Lower lobe of right lung (tissue), 2 donors: Measurements from ENCODE around the gene SFTPB. TPM values are rescaled to one million over a fixed set of nuclear protein-coding genes. Genes with fewer than 3 reads are reported as not detected.

Experiments used
- ATAC-seq, 2 donors: fragments of 200-7000 bp; cut with Tn5 transposase; one replicate each; pipeline ENCODE4 v1.9.1; 2020 to 2022; ENCODE audit warnings: mild to moderate bottlenecking in 2 of 2, moderate library complexity in 2 of 2
- DNase-seq: peaks from one replicate; pipeline ENCODE4 v3.0.0-alpha.2; 2020
- H3K27ac ChIP-seq: fragments of 200-600 bp; one replicate; pipeline ENCODE4 v1.8.0; 2022
- H3K27me3 ChIP-seq: fragments of 200-600 bp; one replicate; pipeline ENCODE4 v1.8.0; 2022; ENCODE audit warnings: low read depth
- H3K36me3 ChIP-seq: fragments of 200-600 bp; one replicate; pipeline ENCODE4 v1.8.0; 2022; ENCODE audit warnings: mild to moderate bottlenecking
- H3K4me1 ChIP-seq: fragments of 200-600 bp; one replicate; pipeline ENCODE4 v1.8.0; 2022
- H3K4me3 ChIP-seq: fragments of 200-600 bp; one replicate; pipeline ENCODE4 v1.8.0; 2022; ENCODE audit warnings: mild to moderate bottlenecking
- H3K9me3 ChIP-seq: fragments of 200-600 bp; one replicate; pipeline ENCODE4 v1.8.0; 2022
- CTCF ChIP-seq: fragments of 200-600 bp; IDR thresholded peaks from one replicate; pipeline ENCODE4 v1.8.0; 2022; ENCODE audit warnings: antibody characterized with exemption, mild to moderate bottlenecking
- intact Hi-C: fragments of 100-400 bp; cut with DNase I; formaldehyde crosslinking; loops from one replicate; pipeline ENCODE4 v1.11.0; 2022
- total RNA-seq: library from RNA; stranded (reverse); fragmentation: NEBNext Ultra II Directional; extraction: Animal tissue kit (Norgen Biotek cat#: 25700); gene quantifications from one replicate; pipeline ENCODE4 v1.2.1, GENCODE V29; 2021
- donor health status: DM: no; HTN: yes; CAD: no; lungs with severe emphysema.

The SFTPB gene
- total RNA-seq, 1 donor from 2014 or later: 12,584 TPM

- H3K4me3 ChIP-seq: no peak overlapping the region
- peaks cover 83% of the 10 kb centered on the region for H3K4me1 ChIP-seq
- H3K27ac ChIP-seq: peak overlapping the region; percentile 94
- intact Hi-C loops: no loop called here
- no peak for TF ChIP-seq CTCF
- DNase-seq: peak; percentile 83
- H3K27me3 ChIP-seq: no peaks in the 10 kb centered on the region
- H3K9me3 ChIP-seq: no peaks in the 10 kb centered on the region
- ATAC-seq: peak; percentile 50 to 53
- no peaks in the 10 kb centered on the region for H3K36me3 ChIP-seq
Measured at GRCh38 chr2:85713836-85714235, 45.8 kb upstream of the SFTPB start.

GRCh38 chr2:85712849-85713612 lies 45.0 kb upstream of the SFTPB start:
- H3K27ac ChIP-seq: peak overlapping the region; percentile 94
- DNase-seq: peak; percentile 95
- H3K9me3 ChIP-seq: no peaks in the 10 kb centered on the region
- TF ChIP-seq CTCF: no peak
- peak; percentile 74 to 81 for ATAC-seq
- peak overlapping the region; percentile 42 for H3K4me3 ChIP-seq
- peaks cover 88% of the 10 kb centered on the region for H3K4me1 ChIP-seq
- H3K27me3 ChIP-seq: no peaks in the 10 kb centered on the region
- H3K36me3 ChIP-seq: no peaks in the 10 kb centered on the region
- intact Hi-C loops: no loop called here

- Histone ChIP-seq H3K4me3 (peak overlapping the region; percentile 42), H3K4me1 (peaks cover 90% of the 10 kb centered on the region), H3K36me3 (no peaks in the 10 kb centered on the region), H3K27ac (peak overlapping the region; percentile 94), H3K9me3 (no peaks in the 10 kb centered on the region), H3K27me3 (no peaks in the 10 kb centered on the region)
- TF ChIP-seq CTCF: no peak
- intact Hi-C loops: no loop called here
- ATAC-seq: peak; percentile 0
- DNase-seq: peak; percentile 77
Measured at GRCh38 chr2:85712336-85712735, 44.3 kb upstream of the SFTPB start.

GRCh38 chr2:85711578-85712060 lies 43.6 kb upstream of the SFTPB start:
- H3K9me3 ChIP-seq: no peaks in the 10 kb centered on the region
- no peak for DNase-seq
- H3K4me3 ChIP-seq: peak overlapping the region; percentile 42
- no peak for ATAC-seq
- intact Hi-C loops: no loop called here
- peaks cover 98% of the 10 kb centered on the region for H3K4me1 ChIP-seq
- no peaks in the 10 kb centered on the region for H3K27me3 ChIP-seq
- TF ChIP-seq CTCF: no peak
- peak overlapping the region; percentile 94 for H3K27ac ChIP-seq
- no peaks in the 10 kb centered on the region for H3K36me3 ChIP-seq

GRCh38 chr2:85710687-85711577 lies 42.9 kb upstream of the SFTPB start:
- peaks cover 100% of the 10 kb centered on the region for H3K4me1 ChIP-seq
- DNase-seq (peak; percentile 95), ATAC-seq (peak; percentile 73 to 84)
- H3K27me3 ChIP-seq: no peaks in the 10 kb centered on the region
- peak overlapping the region; percentile 42 for H3K4me3 ChIP-seq
- H3K27ac ChIP-seq: peak overlapping the region; percentile 94
- H3K36me3 ChIP-seq: no peaks in the 10 kb centered on the region
- TF ChIP-seq CTCF: no peak
- H3K9me3 ChIP-seq: no peaks in the 10 kb centered on the region
- intact Hi-C loops: no loop called here
